Activated T-cell treated with anti-CD3 and anti-CD28 coated beads, Interleukin-2, amount 50 U/mL, for 48 hours (primary cell): ENCODE data around the gene ATP2A2.
A peak's percentile ranks its signal among the peaks of the same experiment; 100 is the strongest.

Source experiments
- DNase-seq, 2 experiments: peaks; one replicate each; pipeline ENCODE4 v3.0.0-alpha.2; 2020

The ATP2A2 gene

GRCh38 chr12:110262442-110263388 is 18.3 kb upstream of the ATP2A2 start:
- no peak for DNase-seq

GRCh38 chr12:110266381-110266960 is 14.6 kb upstream of the ATP2A2 start:
- DNase-seq = no peak

GRCh38 chr12:110266980-110267620 is 13.9 kb upstream of the ATP2A2 start:
- DNase-seq = no peak

GRCh38 chr12:110269622-110270124 is 11.4 kb upstream of the ATP2A2 start:
- DNase-seq = no peak

DNA sequence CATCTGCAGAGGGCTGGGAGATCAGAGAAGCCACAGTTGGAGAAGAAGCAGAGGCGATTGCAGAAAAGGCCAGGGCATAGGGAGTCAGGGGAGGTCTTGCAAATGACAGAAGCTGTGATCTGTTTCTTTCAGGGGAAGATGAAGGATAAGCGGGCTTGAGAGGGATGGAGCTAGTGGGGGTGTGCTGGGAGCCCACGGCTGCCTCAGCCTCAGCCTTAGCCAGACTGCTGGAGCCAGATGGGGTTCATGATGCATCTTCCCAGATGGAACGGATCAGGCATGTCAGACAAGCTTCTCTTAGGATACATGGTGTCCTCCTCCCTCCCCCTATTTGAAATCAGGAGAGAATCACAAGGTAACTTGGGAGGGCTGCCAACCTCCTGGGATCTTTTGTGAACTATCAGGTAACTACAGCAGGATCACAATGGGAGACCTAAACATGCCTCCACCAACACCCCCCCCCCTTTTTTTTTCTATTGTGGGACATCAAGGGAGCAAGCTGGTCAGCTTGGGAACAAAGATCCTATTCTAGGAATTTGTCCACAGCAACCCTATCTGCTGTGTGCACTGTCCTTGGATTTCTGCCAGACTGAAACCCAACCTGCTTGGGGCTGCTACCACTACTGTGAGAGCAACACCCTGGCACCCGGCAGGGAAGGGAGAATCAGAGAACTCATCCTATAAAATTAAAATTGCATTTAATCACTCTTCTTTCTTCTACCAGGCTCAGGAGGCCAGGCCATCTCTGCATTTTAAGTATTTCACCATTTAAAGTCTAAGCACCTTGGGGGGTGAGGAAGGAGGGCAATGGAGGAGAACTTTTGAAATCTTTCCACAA is 10.7 kb upstream of the ATP2A2 start:
- DNase-seq = no peak

GRCh38 chr12:110271015-110271414 is 10.0 kb upstream of the ATP2A2 start:
- no peak for DNase-seq

DNA sequence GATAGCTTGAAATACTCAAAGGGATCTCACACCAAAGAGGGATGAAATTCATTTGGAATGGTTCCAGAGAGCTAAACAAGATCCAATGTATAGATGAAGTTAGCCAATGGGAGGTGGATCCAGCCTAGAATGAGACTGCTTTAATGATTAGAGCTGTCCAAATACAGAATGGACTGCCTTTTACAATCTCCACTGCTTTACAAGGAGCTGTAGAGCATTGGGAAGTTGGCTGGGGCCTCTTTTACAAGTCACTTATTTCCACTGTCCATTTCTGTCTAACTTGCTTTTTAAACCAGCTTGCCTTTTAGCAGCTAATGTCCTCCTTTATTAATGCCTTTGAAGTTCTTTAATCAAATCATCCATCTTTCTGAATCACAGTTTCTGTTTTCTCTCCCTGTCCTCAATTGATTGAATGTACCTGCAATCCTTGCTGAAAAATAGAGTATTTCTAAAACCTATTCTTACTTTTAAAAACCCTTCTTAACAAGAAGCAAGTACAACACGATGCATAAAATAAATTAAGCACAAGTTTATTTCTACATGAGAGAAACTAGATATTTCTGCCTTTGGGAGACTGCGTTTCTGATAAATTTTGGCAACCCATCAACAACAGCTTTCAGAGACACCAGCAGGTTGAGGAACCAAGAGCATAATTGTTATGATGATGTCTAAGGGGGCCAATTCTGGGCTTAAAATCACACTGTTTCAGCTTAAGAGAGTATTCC is 3.4 kb upstream of the ATP2A2 start:
- DNase-seq = no peak

DNA sequence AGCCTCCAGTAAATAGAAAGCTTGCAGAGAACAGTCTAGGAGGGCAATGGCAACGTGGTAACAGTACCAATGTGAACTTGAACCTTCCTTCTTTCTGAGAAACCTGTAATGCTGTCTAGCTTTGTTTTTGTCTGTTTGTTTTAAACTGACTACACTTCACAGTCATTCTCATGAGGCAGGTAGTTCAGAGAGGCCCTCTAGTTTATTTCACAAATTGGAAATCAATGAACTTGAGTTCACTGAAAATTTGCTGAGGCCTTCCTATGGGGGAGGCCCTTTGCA is 2.9 kb upstream of the ATP2A2 start:
- no peak for DNase-seq

DNA sequence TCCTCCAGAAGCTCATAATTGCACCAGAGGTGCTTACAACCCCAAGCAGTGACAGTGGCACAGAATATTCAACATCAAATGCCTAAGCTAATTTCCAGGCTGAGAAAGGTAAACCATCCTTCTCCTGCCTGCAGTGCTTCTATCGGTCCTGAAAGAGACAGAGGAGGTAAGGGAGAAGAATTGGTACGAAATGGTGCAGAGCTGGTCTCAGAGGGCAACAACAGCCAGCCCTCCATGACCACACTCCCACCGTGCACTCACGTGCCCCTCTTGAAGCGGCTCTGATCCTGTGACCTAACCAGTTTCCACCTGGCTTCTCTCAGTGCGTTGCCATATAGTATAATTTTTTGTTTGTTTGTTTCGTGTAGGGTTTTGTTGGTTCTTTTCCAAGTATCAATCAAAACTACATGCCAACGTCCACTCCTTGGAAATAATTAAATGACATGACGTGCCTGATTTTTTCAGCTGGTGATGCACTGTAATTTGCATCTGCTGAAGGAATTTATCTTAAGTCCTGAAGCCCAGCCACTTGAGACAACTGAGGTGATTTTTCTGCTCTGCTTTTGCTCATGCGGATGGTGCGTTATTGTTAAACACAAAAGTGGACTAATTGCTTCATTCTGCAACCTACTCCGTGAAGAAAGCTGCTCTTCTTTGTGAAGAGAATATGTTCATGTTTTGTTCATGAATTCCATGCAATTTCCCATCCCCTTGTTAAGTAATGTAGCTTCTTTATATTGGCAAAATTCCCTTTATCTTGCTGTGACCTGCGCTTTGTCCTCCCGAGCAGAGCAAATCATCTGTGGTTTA is 1.3 kb upstream of the ATP2A2 start:
- DNase-seq = no peak

DNA sequence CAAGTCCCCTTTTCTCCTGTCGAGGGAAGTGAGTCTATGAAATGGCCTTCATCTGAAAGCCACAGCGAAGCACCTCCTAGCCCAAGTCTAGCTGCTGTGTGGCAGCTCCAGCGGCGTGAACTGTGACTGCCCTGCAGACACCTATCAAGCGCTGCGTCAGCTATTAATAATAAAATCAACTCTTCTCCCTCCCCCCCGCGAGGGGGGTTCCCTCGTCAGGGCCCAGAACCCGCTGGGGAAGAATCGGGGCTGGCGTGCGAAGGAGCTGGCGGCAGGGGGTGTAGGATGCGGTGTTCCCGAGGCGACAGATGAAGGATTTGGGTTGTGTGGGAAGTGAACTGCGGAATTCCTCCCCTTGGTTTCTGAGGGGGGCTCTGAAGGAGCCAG is 662 bp upstream of the ATP2A2 start:
- no peak for DNase-seq

DNA sequence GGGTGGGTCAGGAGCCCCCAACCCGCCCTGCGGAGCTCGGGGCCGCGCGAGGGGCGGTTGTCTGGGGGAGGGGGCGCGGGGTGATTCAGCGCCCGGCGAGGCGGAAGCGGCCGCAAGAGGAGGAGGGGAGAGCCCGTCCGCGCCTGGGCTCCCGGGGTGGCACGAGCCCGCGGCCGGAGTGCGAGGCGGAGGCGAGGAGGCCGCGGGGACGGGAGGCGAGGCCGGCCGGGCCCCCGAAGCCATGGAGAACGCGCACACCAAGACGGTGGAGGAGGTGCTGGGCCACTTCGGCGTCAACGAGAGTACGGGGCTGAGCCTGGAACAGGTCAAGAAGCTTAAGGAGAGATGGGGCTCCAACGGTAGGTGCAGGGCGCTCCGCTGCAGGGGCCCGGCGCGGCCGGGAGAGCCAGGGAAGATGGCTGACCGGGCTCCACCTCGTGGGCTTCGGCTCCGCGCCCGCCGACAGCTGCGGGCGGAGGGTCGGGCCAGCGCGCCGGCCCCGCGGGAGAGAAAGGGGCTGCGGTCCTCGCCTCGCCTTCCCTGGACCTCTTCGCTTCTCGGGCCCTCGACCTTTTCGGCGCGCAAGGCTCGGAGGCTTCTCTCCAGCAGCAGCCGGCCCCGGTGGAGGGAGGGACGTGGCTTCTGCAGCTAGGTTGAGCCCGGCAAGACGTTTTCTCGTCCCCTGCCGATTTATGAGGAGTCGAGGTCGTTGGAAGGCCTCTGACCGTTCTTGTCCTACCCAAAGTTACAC is 677 bp downstream of the ATP2A2 start:
- DNase-seq = peak; percentile 65 to 77

DNA sequence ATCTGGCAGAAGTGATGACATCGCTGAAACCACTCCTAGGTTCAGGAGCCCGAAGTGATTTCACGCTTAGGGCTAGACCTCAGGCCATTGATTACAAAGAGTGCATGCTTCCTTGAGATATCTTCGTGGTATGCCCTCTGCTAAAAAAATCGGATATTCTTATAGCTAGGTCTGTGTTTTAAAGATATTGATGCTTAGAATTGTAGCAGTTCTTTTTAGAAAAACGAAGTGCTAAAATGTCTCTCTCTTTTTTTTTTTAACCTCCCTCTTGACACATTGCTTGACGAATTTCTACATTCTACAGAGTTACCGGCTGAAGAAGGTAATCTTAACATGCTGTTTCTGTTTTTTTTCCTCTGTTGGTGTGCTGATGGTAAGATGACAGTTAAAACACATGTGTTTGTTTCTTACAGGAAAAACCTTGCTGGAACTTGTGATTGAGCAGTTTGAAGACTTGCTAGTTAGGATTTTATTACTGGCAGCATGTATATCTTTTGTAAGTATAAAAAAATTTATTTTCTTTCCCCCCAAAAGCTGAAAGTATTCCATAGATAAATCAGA is 1.3 kb downstream of the ATP2A2 start:
- DNase-seq = no peak

DNA sequence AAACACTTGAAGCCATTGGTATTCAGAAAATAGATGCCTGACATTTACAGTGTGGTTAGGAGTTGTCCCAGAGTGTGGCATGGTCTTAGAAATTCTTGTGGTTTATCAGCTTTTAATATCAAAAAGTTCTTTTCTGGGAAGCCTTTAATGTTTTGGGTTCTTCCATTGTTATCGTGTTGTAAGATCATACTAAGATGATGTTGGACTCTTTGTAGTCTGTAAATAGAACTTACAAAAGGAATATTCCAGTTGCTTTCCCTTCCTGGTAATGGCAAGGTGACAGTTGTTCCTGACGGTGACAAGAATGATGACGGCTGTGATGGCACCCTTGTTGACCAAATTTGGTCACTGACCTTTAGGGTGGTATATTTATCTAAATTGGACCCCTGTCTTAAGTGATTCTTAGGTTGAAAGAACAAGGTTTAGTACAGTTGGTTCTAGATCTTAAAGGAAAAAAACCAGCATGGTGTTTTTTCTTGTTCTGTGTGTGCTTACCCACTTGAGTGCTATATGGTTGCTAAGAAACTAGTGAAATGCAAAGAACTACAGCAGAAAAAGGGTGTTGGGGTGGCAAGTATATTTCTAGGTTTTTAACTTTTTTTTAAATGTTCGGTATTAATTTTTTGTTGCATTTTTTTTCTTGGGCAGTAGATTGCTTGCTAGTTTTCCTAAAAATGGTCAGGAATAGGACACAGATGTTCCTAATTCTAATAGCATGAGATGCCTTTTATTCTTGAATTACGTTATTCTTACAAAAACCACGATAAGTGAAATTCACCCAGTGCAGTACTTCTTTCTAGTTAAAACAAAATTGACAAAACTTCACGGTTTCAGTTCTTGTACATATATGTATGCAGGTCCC is 2.1 kb downstream of the ATP2A2 start:
- no peak for DNase-seq

- DNase-seq = no peak
Measured at GRCh38 chr12:110284597-110284996, 3.5 kb downstream of the ATP2A2 start.

- DNase-seq = no peak
Measured at GRCh38 chr12:110286623-110287022, 5.6 kb downstream of the ATP2A2 start.

DNA sequence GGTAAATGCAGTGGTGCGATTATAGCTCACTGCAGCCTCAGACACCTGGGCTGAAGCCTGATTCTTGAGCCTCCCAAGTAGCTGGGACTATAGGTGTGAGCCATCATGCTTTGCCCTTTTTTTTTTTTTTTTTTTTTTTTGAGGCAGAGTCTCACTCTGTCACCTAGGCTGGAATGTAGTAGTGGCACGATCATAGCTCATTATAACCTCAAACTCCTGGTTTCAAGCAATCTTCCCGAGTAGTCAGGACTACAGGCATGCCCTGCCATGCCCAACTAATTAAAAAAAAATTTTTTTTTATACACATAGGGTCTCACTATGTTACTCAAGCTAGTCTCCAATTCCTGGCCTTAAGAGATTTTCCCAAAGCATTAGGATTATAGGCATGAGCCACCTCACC is 6.9 kb downstream of the ATP2A2 start:
- no peak for DNase-seq

DNA sequence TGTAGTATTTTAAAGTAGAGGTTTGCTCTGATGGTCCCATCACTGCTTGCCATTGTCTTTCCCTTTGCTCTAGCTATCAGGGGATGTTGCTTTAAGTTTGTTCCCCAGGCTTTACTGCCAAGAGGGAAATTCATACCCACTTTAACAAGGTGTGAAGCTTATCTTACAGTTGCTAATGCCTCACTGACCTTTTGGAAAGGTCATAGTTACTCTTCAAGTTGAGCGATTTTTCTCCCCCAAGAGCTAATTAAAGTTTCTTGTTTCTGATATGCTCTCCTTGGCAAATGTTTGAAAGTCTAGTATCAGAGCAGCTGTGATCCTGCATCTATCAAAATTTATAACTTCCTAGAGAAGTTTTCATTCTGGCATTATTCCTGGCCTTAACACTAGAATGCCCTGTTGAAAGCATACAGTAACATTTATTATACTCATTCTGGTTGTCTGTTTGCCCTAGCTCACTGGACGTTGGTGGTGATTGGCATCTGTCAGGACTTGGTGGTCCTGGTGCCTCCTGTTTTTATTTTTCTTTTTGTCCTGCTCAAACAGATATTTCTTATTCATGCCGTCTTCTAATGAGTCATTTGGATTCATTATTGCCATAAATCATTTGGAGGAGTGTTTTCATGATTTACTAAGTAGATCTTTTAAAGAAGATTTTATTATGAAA is 8.1 kb downstream of the ATP2A2 start:
- no peak for DNase-seq

GRCh38 chr12:110289711-110290078 is 8.6 kb downstream of the ATP2A2 start:
- DNase-seq = no peak
